ENCODE measurements around the gene PRAMEF8. TPM values are rescaled to one million over a fixed set of nuclear protein-coding genes. Genes with fewer than 3 reads are reported as not detected.
A peak's percentile ranks its signal among the peaks of the same experiment; 100 is the strongest.
"Not testable (repeated sequence)": the region's sequence is repeated elsewhere in the genome, so short reads cannot be mapped to it uniquely, and the experiment has no call there.

The PRAMEF8 gene
- total RNA-seq (not detected), polyA plus RNA-seq (ENCODE audit: insufficient read depth, low read depth, low replicate concordance) (not detected)
- long read RNA-seq, donor 1, result 0 reads
- long read RNA-seq, donor 2, result 0 reads
- long read RNA-seq, donor 3, result 0 reads
- long read RNA-seq, donor 4, result 0 reads
- long read RNA-seq, donor 5, result 0 reads
- long read RNA-seq, donor 6, result 0 reads
- long read RNA-seq, donor 7, result 0 reads
- long read RNA-seq, donor 8, result 0 reads
- long read RNA-seq, donor 9, result 0 reads
- long read RNA-seq, donor 10, result 0 reads

GRCh38 chr1:13285037-13285436 lies at the start of gene PRAMEF8:
Gene PRAMEF8 (minus strand): TSS chr1:13285137. CDS start chr1:13284091, 1,046 bp downstream.
- H3K4me1 ChIP-seq (ENCODE audit: control insufficient read depth in 2 of 3, insufficient read depth in 2 of 3, low read depth in 1 of 3, low read length in 3 of 3); H3K9me3 ChIP-seq (ENCODE audit: control insufficient read depth in 2 of 3, insufficient read depth in 1 of 3, low read length in 3 of 3); H3K36me3 ChIP-seq (ENCODE audit: control insufficient read depth in 2 of 3, insufficient read depth in 3 of 3, low read length in 3 of 3); H3K27ac ChIP-seq (ENCODE audit: low read depth in 2 of 2, low read length in 2 of 2); H3K4me3 ChIP-seq (ENCODE audit: low read length in 3 of 3); H3K9ac ChIP-seq (ENCODE audit: low read length in 3 of 3); DNase-seq; FAIRE-seq; intact Hi-C loops (cut with DNase I); H3K27me3 ChIP-seq (ENCODE audit: control insufficient read depth, insufficient read depth, low read length): not testable (repeated sequence)

GRCh38 chr1:13315281-13315680 lies 30.3 kb upstream of the PRAMEF8 start, which contains the start of gene PRAMEF15:
Gene PRAMEF15 (plus strand): TSS chr1:13315581. CDS start chr1:13318408, 2,827 bp downstream.
- H3K36me3 ChIP-seq (ENCODE audit: control insufficient read depth in 2 of 3, insufficient read depth in 3 of 3, low read length in 3 of 3); H3K27me3 ChIP-seq (ENCODE audit: control insufficient read depth, insufficient read depth, low read length); H3K9me3 ChIP-seq (ENCODE audit: control insufficient read depth in 2 of 3, insufficient read depth in 1 of 3, low read length in 3 of 3); FAIRE-seq; DNase-seq; H3K4me1 ChIP-seq (ENCODE audit: control insufficient read depth in 2 of 3, insufficient read depth in 2 of 3, low read depth in 1 of 3, low read length in 3 of 3); intact Hi-C loops (cut with DNase I); H3K9ac ChIP-seq (ENCODE audit: low read length in 3 of 3); H3K4me3 ChIP-seq (ENCODE audit: low read length in 3 of 3); H3K27ac ChIP-seq (ENCODE audit: low read depth in 2 of 2, low read length in 2 of 2): not testable (repeated sequence)

- H3K4me3 ChIP-seq (ENCODE audit: low read length in 3 of 3); H3K4me1 ChIP-seq (ENCODE audit: control insufficient read depth in 2 of 3, insufficient read depth in 2 of 3, low read depth in 1 of 3, low read length in 3 of 3); intact Hi-C loops (cut with DNase I); H3K36me3 ChIP-seq (ENCODE audit: control insufficient read depth in 2 of 3, insufficient read depth in 3 of 3, low read length in 3 of 3); H3K9ac ChIP-seq (ENCODE audit: low read length in 3 of 3); DNase-seq; FAIRE-seq; H3K27ac ChIP-seq (ENCODE audit: low read depth in 2 of 2, low read length in 2 of 2); H3K9me3 ChIP-seq (ENCODE audit: control insufficient read depth in 2 of 3, insufficient read depth in 1 of 3, low read length in 3 of 3); H3K27me3 ChIP-seq (ENCODE audit: control insufficient read depth, insufficient read depth, low read length): not testable (repeated sequence)
Measured at GRCh38 chr1:13303239-13303638, 18.3 kb upstream of the PRAMEF8 start, which contains the start of gene PRAMEF33. Gene PRAMEF33 (plus strand): TSS chr1:13303539. CDS start chr1:13305955, 2,416 bp downstream.

- H3K9me3 ChIP-seq (ENCODE audit: control insufficient read depth in 2 of 3, insufficient read depth in 1 of 3, low read length in 3 of 3); intact Hi-C loops (cut with DNase I); FAIRE-seq; H3K27ac ChIP-seq (ENCODE audit: low read depth in 2 of 2, low read length in 2 of 2); H3K4me3 ChIP-seq (ENCODE audit: low read length in 3 of 3); H3K36me3 ChIP-seq (ENCODE audit: control insufficient read depth in 2 of 3, insufficient read depth in 3 of 3, low read length in 3 of 3); DNase-seq; H3K4me1 ChIP-seq (ENCODE audit: control insufficient read depth in 2 of 3, insufficient read depth in 2 of 3, low read depth in 1 of 3, low read length in 3 of 3); H3K9ac ChIP-seq (ENCODE audit: low read length in 3 of 3); H3K27me3 ChIP-seq (ENCODE audit: control insufficient read depth, insufficient read depth, low read length): not testable (repeated sequence)
Measured at GRCh38 chr1:13302197-13302596, 17.3 kb upstream of the PRAMEF8 start.

- H3K4me1 ChIP-seq (ENCODE audit: control insufficient read depth in 2 of 3, insufficient read depth in 2 of 3, low read depth in 1 of 3, low read length in 3 of 3); H3K27ac ChIP-seq (ENCODE audit: low read depth in 2 of 2, low read length in 2 of 2); H3K36me3 ChIP-seq (ENCODE audit: control insufficient read depth in 2 of 3, insufficient read depth in 3 of 3, low read length in 3 of 3); H3K27me3 ChIP-seq (ENCODE audit: control insufficient read depth, insufficient read depth, low read length); H3K9me3 ChIP-seq (ENCODE audit: control insufficient read depth in 2 of 3, insufficient read depth in 1 of 3, low read length in 3 of 3); H3K4me3 ChIP-seq (ENCODE audit: low read length in 3 of 3); FAIRE-seq; H3K9ac ChIP-seq (ENCODE audit: low read length in 3 of 3); intact Hi-C loops (cut with DNase I): not testable (repeated sequence)
- DNase-seq, result peak in 1 of 5 donors; percentile 61
Measured at GRCh38 chr1:13298699-13299098, 13.8 kb upstream of the PRAMEF8 start.

- H3K27me3 ChIP-seq (ENCODE audit: control insufficient read depth, insufficient read depth, low read length); H3K4me1 ChIP-seq (ENCODE audit: control insufficient read depth in 2 of 3, insufficient read depth in 2 of 3, low read depth in 1 of 3, low read length in 3 of 3); intact Hi-C loops (cut with DNase I); H3K36me3 ChIP-seq (ENCODE audit: control insufficient read depth in 2 of 3, insufficient read depth in 3 of 3, low read length in 3 of 3); H3K27ac ChIP-seq (ENCODE audit: low read depth in 2 of 2, low read length in 2 of 2); H3K4me3 ChIP-seq (ENCODE audit: low read length in 3 of 3); H3K9me3 ChIP-seq (ENCODE audit: control insufficient read depth in 2 of 3, insufficient read depth in 1 of 3, low read length in 3 of 3); H3K9ac ChIP-seq (ENCODE audit: low read length in 3 of 3); DNase-seq; FAIRE-seq: not testable (repeated sequence)
Measured at GRCh38 chr1:13297216-13297931, 12.4 kb upstream of the PRAMEF8 start.

GRCh38 chr1:13289030-13289429 lies 4.1 kb upstream of the PRAMEF8 start:
- H3K9me3 ChIP-seq (ENCODE audit: control insufficient read depth in 2 of 3, insufficient read depth in 1 of 3, low read length in 3 of 3); FAIRE-seq; intact Hi-C loops (cut with DNase I): not testable (repeated sequence)

GRCh38 chr1:13279617-13280016 lies 5.3 kb downstream of the PRAMEF8 start:
- DNase-seq; H3K27me3 ChIP-seq (ENCODE audit: control insufficient read depth, insufficient read depth, low read length); H3K9me3 ChIP-seq (ENCODE audit: control insufficient read depth in 2 of 3, insufficient read depth in 1 of 3, low read length in 3 of 3); H3K27ac ChIP-seq (ENCODE audit: low read depth in 2 of 2, low read length in 2 of 2); H3K4me3 ChIP-seq (ENCODE audit: low read length in 3 of 3); H3K9ac ChIP-seq (ENCODE audit: low read length in 3 of 3); H3K36me3 ChIP-seq (ENCODE audit: control insufficient read depth in 2 of 3, insufficient read depth in 3 of 3, low read length in 3 of 3); H3K4me1 ChIP-seq (ENCODE audit: control insufficient read depth in 2 of 3, insufficient read depth in 2 of 3, low read depth in 1 of 3, low read length in 3 of 3); intact Hi-C loops (cut with DNase I): not testable (repeated sequence)
- peak; percentile 29 for FAIRE-seq

More at GRCh38 chr1:13289030-13289429, 4.1 kb upstream of the PRAMEF8 start:
- H3K4me1 ChIP-seq (ENCODE audit: control insufficient read depth in 2 of 3, insufficient read depth in 2 of 3, low read depth in 1 of 3, low read length in 3 of 3); H3K36me3 ChIP-seq (ENCODE audit: control insufficient read depth in 2 of 3, insufficient read depth in 3 of 3, low read length in 3 of 3); DNase-seq; H3K27me3 ChIP-seq (ENCODE audit: control insufficient read depth, insufficient read depth, low read length); H3K4me3 ChIP-seq (ENCODE audit: low read length in 3 of 3); H3K9ac ChIP-seq (ENCODE audit: low read length in 3 of 3); H3K27ac ChIP-seq (ENCODE audit: low read depth in 2 of 2, low read length in 2 of 2): not testable (repeated sequence)

Data from kidney (tissue), 19 donors.